Regular cardiac myocyte (primary cell): Measurements from ENCODE around the gene KLRG1. TPM values are rescaled to one million over a fixed set of nuclear protein-coding genes. Genes with fewer than 3 reads are reported as not detected.

Source experiments
- total RNA-seq: library from RNA; depleted of rRNA; stranded (reverse); fragments of >200 nt; gene quantifications from 2 replicates; pipeline ENCODE4 v1.2.3, GENCODE V29; 2014

KLRG1 gene
- total RNA-seq, result 0.38 and 0.85 TPM in 2 replicates

GRCh38 chr12:8989413-8989812 lies at the start of gene KLRG1:
KLRG1 (plus strand) TSS chr12:8989546; CDS start chr12:8989636, 90 bp downstream.

GRCh38 chr12:8949342-8950220 lies 39.8 kb upstream of the KLRG1 start, which contains the start of gene M6PR:
M6PR (minus strand) TSS chr12:8949645; CDS start chr12:8946404, 3,241 bp downstream.

Other genes with a start within 250 kb of the KLRG1 start
- gene A2ML1, start 166.9 kb upstream of the KLRG1 start, total RNA-seq, result under 0.01 TPM in 1 of 2 replicates, not detected in the other
- 7.7 and 8.2 TPM in 2 replicates for gene PHC1, start 75.0 kb upstream of the KLRG1 start, total RNA-seq
- gene M6PR, start 39.9 kb upstream of the KLRG1 start, total RNA-seq, result 207 and 229 TPM in 2 replicates
- 3.3 and 11.8 TPM in 2 replicates for gene A2M, start 126.4 kb downstream of the KLRG1 start, total RNA-seq
- gene PZP, start 218.8 kb downstream of the KLRG1 start, total RNA-seq, result not detected in 2 replicates